Lung (tissue), 12 donors: ENCODE data around the gene PRKN. TPM values are rescaled to one million over a fixed set of nuclear protein-coding genes. Genes with fewer than 3 reads are reported as not detected.
"Not testable (repeated sequence)": the region's sequence is repeated elsewhere in the genome, so short reads cannot be mapped to it uniquely, and the experiment has no call there.

ENCODE experiments used
- ATAC-seq: fragments of 200-7000 bp; cut with Tn5 transposase; one replicate; pipeline ENCODE4 v1.9.1; 2020; ENCODE audit warnings: moderate number of reproducible peaks; ENCODE audit not compliant: insufficient read depth, low FRiP score
- DNase-seq, 3 donors: peaks; one replicate each; pipeline ENCODE4 v3.0.0-alpha.2; 2013 to 2017
- H3K27ac ChIP-seq, 2 donors: one replicate each; pipeline ENCODE4 v1.5.1; 2013; ENCODE audit warnings: mild to moderate bottlenecking in 2 of 2, moderate library complexity in 2 of 2, control low read depth in 1 of 2, inconsistent platforms in 1 of 2, low read depth in 1 of 2, low read length in 1 of 2
- H3K27me3 ChIP-seq, 3 donors: one replicate each; pipeline ENCODE4 v1.5.1; 2013; ENCODE audit warnings: low read length in 2 of 3; ENCODE audit not compliant: control insufficient read depth in 3 of 3, insufficient read depth in 3 of 3
- H3K36me3 ChIP-seq, 4 donors: one replicate each; pipeline ENCODE4 v1.5.1; 2013; ENCODE audit warnings: low read length in 4 of 4, mild to moderate bottlenecking in 1 of 4, moderate library complexity in 1 of 4; ENCODE audit not compliant: control insufficient read depth in 4 of 4, insufficient read depth in 4 of 4
- H3K4me1 ChIP-seq, 5 donors: one replicate each; pipeline ENCODE4 v1.5.1; 2013; ENCODE audit warnings: low read length in 5 of 5, mild to moderate bottlenecking in 2 of 5, moderate library complexity in 1 of 5; ENCODE audit not compliant: control insufficient read depth in 5 of 5, insufficient read depth in 5 of 5
- H3K4me3 ChIP-seq: one replicate; pipeline ENCODE4 v1.5.1; 2013; ENCODE audit warnings: mild to moderate bottlenecking, control low read depth, moderate library complexity
- H3K9ac ChIP-seq, 2 donors: one replicate each; pipeline ENCODE4 v1.5.1; 2013; ENCODE audit warnings: low read length in 2 of 2, control low read depth in 1 of 2; ENCODE audit not compliant: insufficient read depth in 1 of 2
- H3K9me3 ChIP-seq, 4 donors: one replicate each; pipeline ENCODE4 v1.5.1; 2013; ENCODE audit warnings: low read length in 3 of 4, mild to moderate bottlenecking in 1 of 4, moderate library complexity in 1 of 4; ENCODE audit not compliant: control insufficient read depth in 4 of 4, insufficient read depth in 3 of 4
- CTCF ChIP-seq: IDR thresholded peaks from 2 replicates; pipeline ENCODE4 v1.5.1; 2012; ENCODE audit warnings: mild to moderate bottlenecking; ENCODE audit errors: control extremely low read depth, extremely low read depth
- WGBS, 2 donors: extraction: QIAGEN DNeasy Blood & Tissue Kit; methylation state at CpG; one replicate each; pipeline ENCODE4 v1.1.7; 2013; 5-methylcytosine and 5-hydroxymethylcytosine counted together
- polyA plus RNA-seq, 2 donors: library from polyadenylated mRNA; stranded (reverse); fragments of 200-250 nt; gene quantifications; one replicate each; pipeline ENCODE4 v1.2.1, GENCODE V29; 2013
- total RNA-seq, 2 donors: library from RNA; depleted of rRNA in 1 of 2; stranded (reverse); fragments of >200 nt in 1 of 2; gene quantifications; one replicate each; pipeline ENCODE4 v1.2.1, GENCODE V29; 2014 to 2021
- donor health status: control.
- donor health status: control.
- donor health status: Bipolar disorder and iron deficiency.
- donor health status: healthy.
- donor health status: DM: yes; HTN: yes; CAD: no.

PRKN gene
- total and polyA plus RNA-seq, 4 donors = 0.27 to 11.2 (median 3.1) TPM

- H3K4me1 ChIP-seq = peaks cover 0 to 17% (median 0%) of the 10 kb centered on the region in 5 donors
- no peaks in the 10 kb centered on the region for H3K27me3 ChIP-seq
- H3K4me3 ChIP-seq = no peak overlapping the region
- H3K9ac ChIP-seq = no peak overlapping the region
- H3K9me3 ChIP-seq = no peaks in the 10 kb centered on the region
- TF ChIP-seq CTCF = no peak
- WGBS, 2 donors = 77 to 87% methylated on average over 1 of the region's 1 CpG
- DNase-seq = no peak
- H3K27ac ChIP-seq = no peak overlapping the region
- no peaks in the 10 kb centered on the region for H3K36me3 ChIP-seq
- ATAC-seq = no peak
Measured at GRCh38 chr6:162681447-162681846, 46.1 kb downstream of the PRKN start.

- Histone ChIP-seq H3K4me1 (peaks cover 0 to 17% (median 0%) of the 10 kb centered on the region in 5 donors), H3K36me3 (no peaks in the 10 kb centered on the region), H3K9me3 (no peaks in the 10 kb centered on the region), H3K9ac (no peak overlapping the region), H3K27me3 (no peaks in the 10 kb centered on the region), H3K27ac (no peak overlapping the region), H3K4me3 (no peak overlapping the region)
- no peak for ATAC-seq
- no peak for DNase-seq
- 77 to 80% methylated on average over 4 of the region's 4 CpGs for WGBS, 2 donors
- no peak for TF ChIP-seq CTCF
Measured at GRCh38 chr6:162680871-162681270, 46.7 kb downstream of the PRKN start.

DNA sequence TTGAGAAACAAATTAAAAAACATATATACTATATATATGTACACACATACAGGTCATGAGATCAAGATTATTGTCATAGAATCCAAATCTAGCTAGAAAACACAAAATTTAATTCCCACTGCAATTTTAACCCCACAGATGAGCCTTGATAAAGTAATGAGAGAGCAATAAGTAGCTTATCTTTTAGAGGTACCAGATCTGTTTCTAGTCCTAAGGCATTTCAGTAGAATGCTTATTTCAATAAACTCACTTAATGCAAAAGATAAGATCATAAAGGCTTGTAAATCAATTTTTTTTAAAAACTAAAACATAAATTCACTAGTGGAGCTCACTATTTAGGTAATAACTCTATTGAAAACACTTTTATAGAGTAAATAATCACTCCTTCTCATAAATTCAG, 47.2 kb downstream of the PRKN start:
- Histone ChIP-seq H3K4me3 (no peak overlapping the region), H3K9ac (no peak overlapping the region), H3K27ac (no peak overlapping the region), H3K4me1 (peaks cover 0 to 17% (median 0%) of the 10 kb centered on the region in 5 donors), H3K9me3 (no peaks in the 10 kb centered on the region), H3K36me3 (no peaks in the 10 kb centered on the region), H3K27me3 (no peaks in the 10 kb centered on the region)
- TF ChIP-seq CTCF = no peak
- ATAC-seq (no peak), DNase-seq (no peak)

DNA sequence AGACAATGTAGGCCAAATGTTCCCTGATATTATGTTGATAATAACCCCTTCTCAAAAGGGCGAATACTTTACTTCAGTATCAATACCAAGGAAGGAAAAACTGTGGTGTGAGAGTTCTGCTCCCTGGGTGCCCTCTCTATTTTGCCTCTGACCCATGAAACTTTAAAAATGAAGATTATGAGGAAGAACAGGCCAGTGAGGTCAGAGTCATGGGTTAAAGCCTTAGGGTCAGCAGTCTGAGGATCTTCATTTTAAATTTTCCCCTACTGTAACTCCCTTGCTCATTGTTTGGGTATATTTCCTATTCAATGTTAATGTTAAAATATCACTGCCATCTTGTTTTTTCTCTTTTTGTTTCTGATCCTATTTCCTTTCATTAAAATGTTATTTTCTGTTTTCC, 47.9 kb downstream of the PRKN start:
- H3K27ac ChIP-seq = no peak overlapping the region
- H3K4me3 ChIP-seq = no peak overlapping the region
- H3K4me1 ChIP-seq = peaks cover 0 to 17% (median 0%) of the 10 kb centered on the region in 5 donors
- no peaks in the 10 kb centered on the region for H3K36me3 ChIP-seq
- H3K9me3 ChIP-seq = no peaks in the 10 kb centered on the region
- H3K9ac ChIP-seq = no peak overlapping the region
- ATAC-seq (no peak), DNase-seq (no peak)
- TF ChIP-seq CTCF = no peak
- 95 to 96% methylated on average over 1 of the region's 1 CpG for WGBS, 2 donors
- no peaks in the 10 kb centered on the region for H3K27me3 ChIP-seq

DNA sequence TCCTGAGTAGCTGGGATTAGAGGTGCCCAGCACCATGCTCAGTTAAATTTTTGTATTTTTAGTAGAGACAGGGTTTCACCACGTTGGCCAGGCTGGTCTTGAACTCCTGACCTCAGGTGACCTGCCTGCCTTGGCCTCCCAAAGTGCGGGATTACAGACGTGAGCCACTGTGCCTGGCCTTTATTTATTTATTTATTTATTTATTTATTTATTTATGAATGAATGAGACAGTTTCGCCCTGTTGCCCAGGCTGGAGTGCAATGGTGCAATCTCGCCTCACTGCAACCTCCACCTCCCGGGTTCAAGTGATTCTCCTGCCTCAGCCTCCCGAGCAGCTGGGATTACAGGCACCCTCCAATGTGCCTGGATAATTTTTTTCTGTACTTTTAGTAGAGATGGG, 48.7 kb downstream of the PRKN start:
- H3K4me3 ChIP-seq, DNase-seq, H3K36me3 ChIP-seq, H3K9me3 ChIP-seq, ATAC-seq, H3K9ac ChIP-seq, H3K27ac ChIP-seq, H3K27me3 ChIP-seq: not testable (repeated sequence)
- peaks cover 0 to 11% (median 0%) of the 10 kb centered on the region in 5 donors for H3K4me1 ChIP-seq
- 89 to 91% methylated on average over 7 of the region's 7 CpGs for WGBS, 2 donors
